CD14-positive monocyte (primary cell): ENCODE results near the gene WDR86. TPM values are rescaled to one million over a fixed set of nuclear protein-coding genes. Genes with fewer than 3 reads are reported as not detected.
A peak's percentile ranks its signal among the peaks of the same experiment; 100 is the strongest.

Experiments
- DNase-seq, 3 donors: peaks; one replicate each; pipeline ENCODE4 v3.0.0-alpha.2; 2011 to 2022
- H2AFZ ChIP-seq: 2 replicates; pipeline ENCODE4 v1.6.0; 2012; ENCODE audit warnings: mild to moderate bottlenecking, low read depth, low read length, inconsistent platforms; ENCODE audit not compliant: insufficient read depth, poor library complexity, severe bottlenecking
- H3K27ac ChIP-seq, 2 donors: 1 replicate in 1 of 2; 2 replicates in 1 of 2; pipeline ENCODE4 v1.5.1; 2012 to 2013; ENCODE audit warnings: low read length in 2 of 2, control low read depth in 1 of 2, inconsistent platforms in 1 of 2, low read depth in 1 of 2, mild to moderate bottlenecking in 1 of 2
- H3K27me3 ChIP-seq, 2 donors: one replicate each; pipeline versions ENCODE4 v1.6.0 to v1.6.1; 2011 to 2013; ENCODE audit warnings: low read length in 2 of 2; ENCODE audit not compliant: control insufficient read depth in 2 of 2, insufficient read depth in 2 of 2
- H3K36me3 ChIP-seq, 2 donors: replicated peaks in 1 of 2; 1 replicate in 1 of 2; 2 replicates in 1 of 2; pipeline versions ENCODE4 v1.5.1 to v1.6.1; 2012 to 2013; ENCODE audit warnings: low read length in 2 of 2, control low read depth in 1 of 2, inconsistent platforms in 1 of 2, mild to moderate bottlenecking in 1 of 2; ENCODE audit not compliant: insufficient read depth in 2 of 2, control insufficient read depth in 1 of 2
- H3K4me1 ChIP-seq, 2 donors: 1 replicate in 1 of 2; 2 replicates in 1 of 2; pipeline versions ENCODE4 v1.5.1 to v1.6.1; 2012 to 2013; ENCODE audit warnings: low read length in 2 of 2, control low read depth in 1 of 2, inconsistent platforms in 1 of 2, mild to moderate bottlenecking in 1 of 2, moderate library complexity in 1 of 2; ENCODE audit not compliant: insufficient read depth in 2 of 2, control insufficient read depth in 1 of 2
- H3K4me2 ChIP-seq: replicated peaks from 2 replicates; pipeline ENCODE3; 2012; ENCODE audit warnings: low read length, moderate library complexity, mild to moderate bottlenecking; ENCODE audit not compliant: poor library complexity, severe bottlenecking; ENCODE audit errors: extremely low read depth
- H3K4me3 ChIP-seq, 3 experiments: fragments of 200-600 bp in 1 of 3; sonication (generic) in 1 of 3; replicated peaks in 1 of 3; 1 replicate in 2 of 3; 2 replicates in 1 of 3; pipeline ENCODE4 v1.5.1; 2011 to 2013; ENCODE audit warnings: low read length in 3 of 3, mild to moderate bottlenecking in 3 of 3, control low read depth in 2 of 3, low read depth in 2 of 3, inconsistent platforms in 1 of 3, moderate library complexity in 1 of 3
- H3K79me2 ChIP-seq: 2 replicates; pipeline ENCODE4 v1.6.0; 2012; ENCODE audit warnings: mild to moderate bottlenecking, control low read depth, inconsistent platforms, low read length, moderate library complexity; ENCODE audit not compliant: insufficient read depth
- H3K9ac ChIP-seq: 2 replicates; pipeline ENCODE4 v1.6.0; 2017; ENCODE audit warnings: low read length, mild to moderate bottlenecking; ENCODE audit not compliant: insufficient read depth, poor library complexity, severe bottlenecking
- H3K9me3 ChIP-seq, 2 donors: replicated peaks in 1 of 2; 1 replicate in 1 of 2; 2 replicates in 1 of 2; pipeline versions ENCODE4 v1.5.1 to v1.6.1; 2012 to 2013; ENCODE audit warnings: low read length in 2 of 2, control low read depth in 1 of 2; ENCODE audit not compliant: control insufficient read depth in 1 of 2, insufficient read depth in 1 of 2
- H4K20me1 ChIP-seq: 2 replicates; pipeline ENCODE4 v1.6.0; 2012; ENCODE audit warnings: mild to moderate bottlenecking, low read length, control low read depth, moderate library complexity; ENCODE audit not compliant: insufficient read depth
- H3K27ac Mint-ChIP-seq, 7 donors: one replicate each; pipeline ENCODE4 v1.8.0; 2020; ENCODE audit warnings: mild to moderate bottlenecking in 7 of 7, mixed read lengths in 7 of 7, moderate library complexity in 6 of 7, inconsistent platforms in 2 of 7
- H3K27me3 Mint-ChIP-seq, 3 donors: one replicate each; pipeline ENCODE4 v1.8.0; 2021 to 2022; ENCODE audit warnings: low read depth in 3 of 3, mild to moderate bottlenecking in 3 of 3, mixed read lengths in 3 of 3, moderate library complexity in 3 of 3, inconsistent platforms in 1 of 3
- H3K36me3 Mint-ChIP-seq, 2 donors: one replicate each; pipeline ENCODE4 v1.8.0; 2020; ENCODE audit warnings: mixed read lengths in 2 of 2, inconsistent platforms in 1 of 2, mild to moderate bottlenecking in 1 of 2
- H3K4me1 Mint-ChIP-seq: one replicate; pipeline ENCODE4 v1.8.0; 2020; ENCODE audit warnings: mild to moderate bottlenecking, mixed read lengths
- H3K4me3 Mint-ChIP-seq, 2 donors: one replicate each; pipeline ENCODE4 v1.8.0; 2020; ENCODE audit warnings: mild to moderate bottlenecking in 2 of 2, mixed read lengths in 2 of 2, moderate library complexity in 1 of 2
- H3K9me3 Mint-ChIP-seq, 7 donors: one replicate each; pipeline ENCODE4 v1.8.0; 2020 to 2022; ENCODE audit warnings: mixed read lengths in 7 of 7, mild to moderate bottlenecking in 6 of 7, moderate library complexity in 6 of 7, inconsistent platforms in 2 of 7
- WGBS: methylation state at CpG from one replicate; pipeline ENCODE4 v1.1.5; 2013; ENCODE audit warnings: missing lambda C conversion rate; ENCODE audit not compliant: insufficient coverage; 5-methylcytosine and 5-hydroxymethylcytosine counted together
- intact Hi-C, 2 donors: fragments of 100-400 bp; cut with micrococcal nuclease; formaldehyde crosslinking; loops; one replicate each; pipeline versions ENCODE4 v1.15.0 to v1.15.1; 2023
- polyA plus RNA-seq, 3 donors: library from polyadenylated mRNA; depleted of rRNA in 1 of 3; unstranded in 2 of 3; stranded (reverse) in 1 of 3; fragments of 300-500 nt in 2 of 3; fragments of >200 nt in 1 of 3; fragmentation: Illumina TruSeq in 2 of 3; gene quantifications; 1 replicate in 2 of 3; 2 replicates in 1 of 3; pipeline ENCODE4 v1.2.3, GENCODE V29; 2012 to 2021
- TF ChIP-seq, protein P1 (sequence below): fragments of 200-600 bp; IDR thresholded peaks from one replicate; pipeline ENCODE4 v1.8.0; 2022; ENCODE audit warnings: antibody characterized with exemption, mild to moderate bottlenecking

The WDR86 gene
- polyA plus RNA-seq, 3 donors, result 0.11 to 0.30 (median 0.24) TPM

DNA sequence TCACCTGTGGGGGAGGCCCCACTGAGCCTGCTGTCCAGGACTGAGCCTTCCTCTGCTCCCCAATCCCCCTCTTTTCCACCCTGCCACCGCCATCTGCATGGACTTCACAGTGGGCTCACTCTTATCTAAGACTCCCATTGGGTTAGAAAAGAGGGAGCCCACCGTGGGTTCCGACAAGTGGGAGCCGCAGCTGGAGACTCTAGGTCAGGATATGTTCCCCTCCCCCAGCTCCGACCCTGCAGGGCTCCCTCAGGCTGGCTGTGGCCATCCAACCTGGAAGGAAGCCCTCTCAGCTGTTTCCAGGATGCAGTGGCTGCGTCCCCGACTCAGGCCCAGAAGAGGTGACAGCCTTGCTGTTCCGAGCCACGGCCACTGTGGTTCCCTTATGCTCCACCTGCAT is 4.8 kb downstream of the WDR86 start:
- Histone ChIP-seq H3K79me2 (no peaks in the 10 kb centered on the region), H4K20me1 (no peaks in the 10 kb centered on the region), H3K9ac (no peak overlapping the region), H3K4me1 (peaks cover 26 to 44% of the 10 kb centered on the region in 2 donors), H3K27ac (no peak overlapping the region), H3K36me3 (no peaks in the 10 kb centered on the region), H3K4me3 (no peak overlapping the region), H3K4me2 (no peak overlapping the region), H3K9me3 (no peaks in the 10 kb centered on the region), H3K27me3 (peaks cover 11 to 27% of the 10 kb centered on the region in 2 donors), H2AFZ (no peak overlapping the region)
- intact Hi-C loops, result no loop called here
- peaks cover 0 to 4% (median 3%) of the 10 kb centered on the region in 7 donors for H3K9me3 Mint-ChIP-seq
- H3K27me3 Mint-ChIP-seq, result peaks cover 27 to 43% (median 35%) of the 10 kb centered on the region in 3 donors
- peak overlapping the region in 2 of 7 donors; percentile 36 to 41 for H3K27ac Mint-ChIP-seq
- no peak for DNase-seq
- WGBS, result 91% methylated on average over 8 of the region's 9 CpGs
- peaks cover 28% of the 10 kb centered on the region for H3K4me1 Mint-ChIP-seq
- peaks cover 0 to 3% of the 10 kb centered on the region in 2 donors for H3K36me3 Mint-ChIP-seq
- no peak overlapping the region for H3K4me3 Mint-ChIP-seq
- TF ChIP-seq, protein P1, sequence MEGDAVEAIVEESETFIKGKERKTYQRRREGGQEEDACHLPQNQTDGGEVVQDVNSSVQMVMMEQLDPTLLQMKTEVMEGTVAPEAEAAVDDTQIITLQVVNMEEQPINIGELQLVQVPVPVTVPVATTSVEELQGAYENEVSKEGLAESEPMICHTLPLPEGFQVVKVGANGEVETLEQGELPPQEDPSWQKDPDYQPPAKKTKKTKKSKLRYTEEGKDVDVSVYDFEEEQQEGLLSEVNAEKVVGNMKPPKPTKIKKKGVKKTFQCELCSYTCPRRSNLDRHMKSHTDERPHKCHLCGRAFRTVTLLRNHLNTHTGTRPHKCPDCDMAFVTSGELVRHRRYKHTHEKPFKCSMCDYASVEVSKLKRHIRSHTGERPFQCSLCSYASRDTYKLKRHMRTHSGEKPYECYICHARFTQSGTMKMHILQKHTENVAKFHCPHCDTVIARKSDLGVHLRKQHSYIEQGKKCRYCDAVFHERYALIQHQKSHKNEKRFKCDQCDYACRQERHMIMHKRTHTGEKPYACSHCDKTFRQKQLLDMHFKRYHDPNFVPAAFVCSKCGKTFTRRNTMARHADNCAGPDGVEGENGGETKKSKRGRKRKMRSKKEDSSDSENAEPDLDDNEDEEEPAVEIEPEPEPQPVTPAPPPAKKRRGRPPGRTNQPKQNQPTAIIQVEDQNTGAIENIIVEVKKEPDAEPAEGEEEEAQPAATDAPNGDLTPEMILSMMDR, result no peak

DNA sequence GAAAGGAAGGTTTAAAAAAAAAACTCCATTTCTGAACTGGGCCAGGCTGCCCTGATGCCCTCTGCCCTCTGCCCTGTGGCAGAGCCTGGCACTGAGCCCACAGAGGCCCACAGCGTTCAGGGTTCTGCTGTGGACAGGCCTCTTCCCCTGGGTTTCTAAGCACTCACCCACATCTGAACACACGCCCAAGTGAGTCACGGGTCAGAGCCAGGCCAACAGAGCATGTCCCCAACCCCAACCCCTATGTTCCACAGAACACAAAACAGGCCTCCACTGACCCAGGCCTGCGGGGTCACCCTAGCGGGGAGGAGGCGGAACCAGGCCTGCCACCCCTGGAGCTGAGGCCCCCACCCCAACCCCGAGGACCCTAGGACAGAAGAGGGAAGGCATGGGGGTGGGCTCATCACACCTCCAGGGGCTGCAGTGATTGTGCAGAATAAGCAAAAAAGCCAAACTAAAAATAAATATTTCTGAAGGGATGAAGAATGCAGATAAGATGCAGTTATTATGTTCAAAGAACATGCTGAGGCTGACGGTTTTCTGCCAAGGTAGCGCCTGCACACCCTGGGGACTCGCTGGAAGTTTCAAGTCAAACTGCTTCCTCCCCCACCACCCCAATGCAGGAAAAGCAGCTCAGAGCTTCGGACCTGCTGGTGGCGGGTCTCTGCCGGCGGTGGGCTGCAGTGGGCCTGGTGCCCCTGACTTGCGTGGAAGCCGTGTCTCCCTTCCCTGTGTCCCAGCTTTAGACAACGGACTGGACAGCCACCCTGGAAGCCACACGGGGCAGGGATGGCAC is 5.4 kb downstream of the WDR86 start:
- Mint-ChIP-seq H3K27ac (peak overlapping the region in 6 of 7 donors; percentile 8 to 86 (median 46)), H3K4me1 (peaks cover 28% of the 10 kb centered on the region), H3K4me3 (no peak overlapping the region), H3K9me3 (peaks cover 0 to 4% (median 3%) of the 10 kb centered on the region in 7 donors), H3K27me3 (peaks cover 24 to 37% (median 37%) of the 10 kb centered on the region in 3 donors), H3K36me3 (peaks cover 0 to 3% of the 10 kb centered on the region in 2 donors)
- DNase-seq, result peak; percentile 61 to 75 (median 65)
- H3K79me2 ChIP-seq, result no peaks in the 10 kb centered on the region
- no peaks in the 10 kb centered on the region for H3K36me3 ChIP-seq
- peak overlapping the region; percentile 30 for H3K4me2 ChIP-seq
- peaks cover 8 to 22% of the 10 kb centered on the region in 2 donors for H3K27me3 ChIP-seq
- H3K9me3 ChIP-seq, result no peaks in the 10 kb centered on the region
- peaks cover 19 to 38% of the 10 kb centered on the region in 2 donors for H3K4me1 ChIP-seq
- H3K9ac ChIP-seq, result no peak overlapping the region
- 80% methylated on average over 13 of the region's 18 CpGs for WGBS
- no peak overlapping the region for H3K4me3 ChIP-seq
- H2AFZ ChIP-seq, result no peak overlapping the region
- TF ChIP-seq, protein P1, result no peak
- intact Hi-C loops, result no loop called here
- H3K27ac ChIP-seq, result no peak overlapping the region
- no peaks in the 10 kb centered on the region for H4K20me1 ChIP-seq
